Astrocyte of the hippocampus (primary cell): ENCODE data around the gene AUNIP.

Source experiments
- DNase-seq: peaks from one replicate; pipeline ENCODE4 v3.0.0; 2011; ENCODE audit warnings: low read depth, low spot score

The AUNIP gene

GRCh38 chr1:25889470-25889869 lies 30.2 kb upstream of the AUNIP start:
- no peak for DNase-seq

GRCh38 chr1:25888426-25888987 lies 29.2 kb upstream of the AUNIP start:
- no peak for DNase-seq

GRCh38 chr1:25885602-25886001 lies 26.3 kb upstream of the AUNIP start:
- no peak for DNase-seq

- DNase-seq, result no peak
Observed at GRCh38 chr1:25881266-25881665, 22.0 kb upstream of the AUNIP start.

GRCh38 chr1:25880518-25880917 lies 21.3 kb upstream of the AUNIP start:
- no peak for DNase-seq

- peak; percentile 4 for DNase-seq
Observed at GRCh38 chr1:25879675-25880074, 20.4 kb upstream of the AUNIP start.

- DNase-seq, result no peak
Observed at GRCh38 chr1:25878690-25879089, 19.4 kb upstream of the AUNIP start.

- DNase-seq, result no peak
Observed at GRCh38 chr1:25877155-25877554, 17.9 kb upstream of the AUNIP start.

- DNase-seq, result no peak
Observed at GRCh38 chr1:25876693-25877077, 17.4 kb upstream of the AUNIP start.

GRCh38 chr1:25875856-25876692 lies 16.8 kb upstream of the AUNIP start:
- DNase-seq, result no peak

- DNase-seq, result peak; percentile 89
Observed at GRCh38 chr1:25875154-25875855, 16.0 kb upstream of the AUNIP start, which contains the start of gene PAQR7. TSS of gene PAQR7 (minus strand) at chr1:25875708. CDS start at chr1:25863839, 11,869 bp downstream.

GRCh38 chr1:25874635-25875153 lies 15.4 kb upstream of the AUNIP start:
- DNase-seq, result no peak

GRCh38 chr1:25874209-25874608 lies 15.0 kb upstream of the AUNIP start:
- no peak for DNase-seq

- peak; percentile 20 for DNase-seq
Observed at GRCh38 chr1:25873120-25873519, 13.9 kb upstream of the AUNIP start.

GRCh38 chr1:25872713-25873112 lies 13.5 kb upstream of the AUNIP start:
- no peak for DNase-seq

- DNase-seq, result no peak
Observed at GRCh38 chr1:25871704-25872494, 12.6 kb upstream of the AUNIP start.

- no peak for DNase-seq
Observed at GRCh38 chr1:25871086-25871703, 11.9 kb upstream of the AUNIP start.

GRCh38 chr1:25870614-25871013 lies 11.4 kb upstream of the AUNIP start:
- no peak for DNase-seq

GRCh38 chr1:25869909-25870606 lies 10.8 kb upstream of the AUNIP start:
- no peak for DNase-seq

GRCh38 chr1:25867210-25867991 lies 8.1 kb upstream of the AUNIP start:
- no peak for DNase-seq
